Measurements from ENCODE around the gene TOR1B.

DNA sequence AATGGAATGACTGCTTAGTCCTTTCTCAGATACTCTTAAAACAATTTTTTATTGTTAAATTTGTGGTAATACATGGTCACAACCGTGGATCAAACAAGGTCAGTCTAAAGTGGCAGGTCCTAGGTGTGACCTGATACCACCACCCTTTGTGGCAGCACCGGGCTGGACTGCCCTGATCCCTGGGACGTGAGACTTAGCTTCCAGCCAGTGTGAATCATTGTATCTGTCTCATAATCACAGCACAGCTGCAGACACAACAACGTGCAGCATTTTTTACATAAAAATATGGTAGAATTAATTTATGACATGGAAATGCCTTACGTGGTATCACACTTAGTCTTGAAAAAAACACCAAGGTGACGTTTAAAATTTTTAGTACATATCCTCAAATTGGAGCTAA, 7.8 kb downstream of the TOR1B start:
- TF ChIP-seq, protein P1, sequence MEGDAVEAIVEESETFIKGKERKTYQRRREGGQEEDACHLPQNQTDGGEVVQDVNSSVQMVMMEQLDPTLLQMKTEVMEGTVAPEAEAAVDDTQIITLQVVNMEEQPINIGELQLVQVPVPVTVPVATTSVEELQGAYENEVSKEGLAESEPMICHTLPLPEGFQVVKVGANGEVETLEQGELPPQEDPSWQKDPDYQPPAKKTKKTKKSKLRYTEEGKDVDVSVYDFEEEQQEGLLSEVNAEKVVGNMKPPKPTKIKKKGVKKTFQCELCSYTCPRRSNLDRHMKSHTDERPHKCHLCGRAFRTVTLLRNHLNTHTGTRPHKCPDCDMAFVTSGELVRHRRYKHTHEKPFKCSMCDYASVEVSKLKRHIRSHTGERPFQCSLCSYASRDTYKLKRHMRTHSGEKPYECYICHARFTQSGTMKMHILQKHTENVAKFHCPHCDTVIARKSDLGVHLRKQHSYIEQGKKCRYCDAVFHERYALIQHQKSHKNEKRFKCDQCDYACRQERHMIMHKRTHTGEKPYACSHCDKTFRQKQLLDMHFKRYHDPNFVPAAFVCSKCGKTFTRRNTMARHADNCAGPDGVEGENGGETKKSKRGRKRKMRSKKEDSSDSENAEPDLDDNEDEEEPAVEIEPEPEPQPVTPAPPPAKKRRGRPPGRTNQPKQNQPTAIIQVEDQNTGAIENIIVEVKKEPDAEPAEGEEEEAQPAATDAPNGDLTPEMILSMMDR (IDR thresholded peaks at IDR 0.05; ENCODE audit: insufficient read depth, low read length, poor library complexity, severe bottlenecking), result no peak
- no peak for TF ChIP-seq EZH2phosphoT487 (conservative IDR thresholded peaks at IDR 0.05; ENCODE audit: low read length)
